Measurements from ENCODE around the gene RPL5.

The RPL5 gene

DNA sequence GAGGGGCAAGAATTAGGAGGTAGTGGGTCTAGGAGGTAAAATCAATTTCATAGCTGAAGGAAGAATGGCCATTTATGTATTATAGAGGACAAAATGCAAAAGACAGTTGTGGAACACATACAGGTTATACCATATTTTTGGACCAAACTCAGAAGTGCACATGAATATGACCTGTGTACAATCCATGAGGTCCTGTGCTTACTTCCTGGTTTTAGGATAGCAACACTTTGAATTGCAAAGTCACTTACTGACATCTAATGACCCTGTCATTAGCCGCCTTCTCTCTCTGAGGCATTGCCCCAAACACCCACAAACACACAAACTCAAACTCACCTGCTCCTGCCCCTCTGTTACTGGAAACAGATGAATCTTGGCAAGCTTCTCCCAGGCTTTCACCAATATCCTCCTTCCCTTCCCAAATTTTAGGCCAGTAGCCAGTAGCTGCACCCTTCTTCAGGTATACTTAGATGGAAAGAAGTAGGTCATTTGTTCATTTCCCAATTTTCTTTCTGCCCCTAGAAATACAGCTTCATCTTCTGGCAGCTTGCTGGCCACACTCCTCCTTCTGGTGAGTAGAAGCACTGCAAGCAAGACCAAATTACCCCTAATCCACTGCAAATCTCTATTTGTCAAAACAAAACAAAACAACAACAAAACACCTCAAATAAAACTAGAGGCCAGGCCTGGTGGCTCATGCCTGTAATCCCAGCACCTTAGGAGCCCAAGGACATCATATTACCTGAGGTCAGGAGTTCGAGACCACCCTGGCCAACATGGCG is 13.7 kb upstream of the RPL5 start:
- no peak overlapping the region for H3K4me3 ChIP-seq (ENCODE audit: low read depth, low read length)
- peak; percentile 8 for DNase-seq (ENCODE audit: low read depth)

DNA sequence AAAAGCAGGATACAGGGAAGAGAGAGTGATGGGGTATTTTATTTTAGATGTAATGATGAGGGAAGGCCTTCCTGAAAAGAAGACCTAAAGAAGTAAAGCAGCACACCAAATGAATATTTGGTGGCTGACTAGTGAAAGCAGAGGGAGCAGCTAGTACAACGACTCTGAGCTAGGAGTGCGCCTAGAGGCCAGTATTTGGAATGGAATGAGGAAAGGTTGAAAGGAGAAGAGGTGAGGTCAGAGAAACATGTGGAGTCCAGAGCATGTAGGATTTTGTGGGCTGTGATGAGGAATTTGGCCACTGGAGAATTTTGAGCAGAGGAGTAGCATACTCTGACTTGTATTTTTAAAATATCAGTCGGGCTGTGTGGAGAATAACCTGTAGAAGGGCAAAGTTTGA is 11.8 kb upstream of the RPL5 start:
- no peak overlapping the region for H3K4me3 ChIP-seq (ENCODE audit: low read depth, low read length)
- DNase-seq (ENCODE audit: low read depth), result no peak

DNA sequence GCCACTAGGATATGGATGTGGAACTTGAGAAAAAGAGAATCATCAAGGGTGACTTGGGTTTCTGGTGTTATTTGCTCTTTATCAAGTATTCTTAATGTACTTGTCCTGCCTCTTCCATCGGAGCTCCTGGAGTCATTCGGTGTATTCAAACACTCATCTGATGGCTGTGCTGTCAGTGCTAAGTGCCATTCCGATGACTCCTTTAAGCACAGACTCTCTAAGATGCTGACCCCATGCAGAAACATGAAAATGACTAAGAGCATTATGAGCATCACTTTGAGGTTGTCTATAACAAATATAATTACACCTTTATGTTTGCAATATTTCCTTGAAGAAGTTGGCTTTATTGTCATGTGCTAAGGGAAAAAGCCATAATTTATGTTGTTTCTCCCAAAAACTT is 11.3 kb upstream of the RPL5 start:
- no peak overlapping the region for H3K4me3 ChIP-seq (ENCODE audit: low read depth, low read length)
- DNase-seq (ENCODE audit: low read depth), result no peak

DNA sequence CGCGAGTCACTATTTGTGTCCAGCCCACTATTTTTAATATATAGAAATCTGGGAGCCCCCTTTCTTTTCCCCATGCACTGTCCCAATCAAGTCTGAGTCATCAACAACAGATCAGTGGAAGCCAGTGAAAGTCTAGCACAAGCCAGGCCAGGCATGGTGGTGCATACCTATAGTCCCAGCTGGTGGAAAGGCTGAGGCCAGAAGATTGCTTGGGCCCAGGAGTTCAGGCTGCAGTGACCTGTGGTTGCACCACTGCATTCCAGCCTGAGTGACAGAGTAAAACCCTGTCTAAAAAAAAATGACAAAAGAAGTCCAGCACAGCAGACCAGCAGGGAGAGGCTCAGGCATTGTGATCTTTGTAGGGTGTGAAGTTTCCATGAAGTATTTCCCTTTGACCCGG is 9.0 kb upstream of the RPL5 start:
- H3K4me3 ChIP-seq (ENCODE audit: low read depth, low read length), result no peak overlapping the region
- DNase-seq (ENCODE audit: low read depth), result peak; percentile 28

DNA sequence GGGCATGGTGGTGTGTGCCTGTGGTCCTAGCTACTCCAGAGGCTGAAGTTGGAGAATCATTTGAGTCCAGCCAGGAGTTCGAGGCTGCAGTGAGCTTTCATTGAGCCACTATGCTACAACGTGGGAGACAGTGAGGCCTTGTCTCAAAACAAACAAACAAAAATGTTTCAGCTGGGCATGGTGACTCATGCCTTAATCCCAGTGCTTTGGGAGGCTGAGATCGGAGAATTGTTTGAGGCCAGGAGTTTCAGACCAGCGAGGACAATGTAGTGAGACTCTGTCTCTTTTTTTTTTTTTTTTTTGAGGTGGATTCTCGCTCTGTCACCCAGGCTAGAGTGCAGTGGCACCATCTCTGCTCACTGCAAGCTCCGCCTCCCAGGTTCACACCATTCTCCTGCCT is 5.0 kb upstream of the RPL5 start:
- H3K4me3 ChIP-seq (ENCODE audit: low read depth, low read length), result no peak overlapping the region
- DNase-seq (ENCODE audit: low read depth), result no peak

DNA sequence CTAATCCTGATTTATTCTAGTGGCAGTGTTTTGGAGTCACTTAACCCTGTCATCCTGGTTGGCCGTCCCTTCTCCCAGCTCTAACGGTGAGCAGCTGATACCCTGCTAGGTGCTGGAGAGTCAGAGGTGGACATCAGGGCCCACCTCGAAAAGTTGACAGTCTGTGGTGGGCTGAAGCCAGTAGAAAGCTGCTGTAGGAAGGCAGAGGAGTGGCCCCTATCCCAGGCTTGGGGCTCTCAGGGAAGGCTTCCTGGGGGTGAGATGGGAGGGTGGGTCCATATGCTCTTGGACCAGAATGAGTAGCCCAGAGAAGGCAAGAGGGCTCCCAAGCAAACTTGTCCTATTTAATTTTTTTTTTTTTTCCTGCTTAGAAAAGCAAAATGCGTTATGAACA is 475 bp upstream of the RPL5 start:
- no peak overlapping the region for H3K4me3 ChIP-seq (ENCODE audit: low read depth, low read length)

DNA sequence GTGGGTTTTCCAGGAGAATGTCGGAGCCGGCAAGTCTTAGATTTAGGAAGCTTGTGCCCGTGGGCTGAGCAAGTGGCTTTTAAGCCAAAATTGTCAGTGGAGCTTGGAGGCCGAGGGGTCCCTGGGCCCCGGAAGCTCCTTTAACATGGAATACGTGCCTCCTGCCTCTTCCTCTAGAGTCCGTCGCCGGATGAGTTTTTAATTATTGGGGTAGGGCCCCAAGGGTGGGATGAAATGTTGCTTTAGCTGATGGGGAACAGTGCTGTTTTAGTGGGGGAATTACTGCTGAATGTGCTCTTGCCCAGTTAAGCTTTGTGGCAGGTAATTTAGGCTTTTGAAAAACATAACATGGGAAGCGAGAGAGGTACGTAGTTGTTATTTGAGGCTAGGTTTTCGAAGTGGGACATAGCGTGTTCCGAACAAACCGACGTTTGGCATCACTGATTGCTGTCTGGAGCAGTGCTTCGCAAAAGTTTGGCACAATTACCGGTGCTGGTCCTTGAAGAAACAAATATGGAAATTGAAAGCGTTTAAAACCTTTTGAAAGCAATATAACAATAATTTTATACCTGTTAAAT is 786 bp downstream of the RPL5 start:
- DNase-seq (ENCODE audit: low read depth), result no peak
- H3K4me3 ChIP-seq (ENCODE audit: low read depth, low read length), result peak overlapping the region; percentile 92

More for the DNA sequence above, 475 bp upstream of the RPL5 start:
- no peak for DNase-seq (ENCODE audit: low read depth)

DNA sequence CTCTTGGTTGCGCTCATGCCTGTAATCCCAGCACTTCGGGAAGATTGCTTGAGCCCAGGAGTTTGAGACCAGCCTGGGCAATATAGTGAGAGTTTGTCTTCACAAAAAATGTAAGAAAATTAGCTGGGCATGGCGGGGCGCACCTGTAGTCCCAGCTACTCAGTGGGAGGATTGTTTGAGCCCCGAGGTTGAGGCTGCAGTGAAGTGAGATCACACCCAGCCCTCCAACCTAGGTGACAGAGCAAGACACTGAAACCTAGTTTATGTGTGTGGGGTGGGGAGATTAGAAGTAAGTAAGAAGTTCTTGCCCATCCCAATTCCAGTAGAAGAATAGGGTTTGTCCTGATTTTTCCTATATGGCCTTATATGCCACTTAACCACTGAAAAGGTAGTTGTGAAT is 2.0 kb downstream of the RPL5 start:
- DNase-seq (ENCODE audit: low read depth), result no peak
- H3K4me3 ChIP-seq (ENCODE audit: low read depth, low read length), result peak overlapping the region; percentile 92

DNA sequence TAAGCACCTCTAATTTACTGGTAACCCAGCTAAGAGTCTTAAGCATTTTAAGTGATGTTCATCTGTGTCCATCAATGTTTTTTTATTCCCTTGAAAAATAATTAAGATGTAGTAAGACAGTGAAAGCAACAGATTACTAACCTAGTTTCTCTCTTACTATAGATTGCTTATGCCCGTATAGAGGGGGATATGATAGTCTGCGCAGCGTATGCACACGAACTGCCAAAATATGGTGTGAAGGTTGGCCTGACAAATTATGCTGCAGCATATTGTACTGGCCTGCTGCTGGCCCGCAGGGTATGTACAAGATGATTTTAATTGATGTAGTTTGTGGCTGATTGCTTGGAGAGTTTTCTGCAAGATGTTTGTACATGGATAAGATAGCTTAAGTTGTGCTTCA is 2.8 kb downstream of the RPL5 start:
- DNase-seq (ENCODE audit: low read depth), result no peak

DNA sequence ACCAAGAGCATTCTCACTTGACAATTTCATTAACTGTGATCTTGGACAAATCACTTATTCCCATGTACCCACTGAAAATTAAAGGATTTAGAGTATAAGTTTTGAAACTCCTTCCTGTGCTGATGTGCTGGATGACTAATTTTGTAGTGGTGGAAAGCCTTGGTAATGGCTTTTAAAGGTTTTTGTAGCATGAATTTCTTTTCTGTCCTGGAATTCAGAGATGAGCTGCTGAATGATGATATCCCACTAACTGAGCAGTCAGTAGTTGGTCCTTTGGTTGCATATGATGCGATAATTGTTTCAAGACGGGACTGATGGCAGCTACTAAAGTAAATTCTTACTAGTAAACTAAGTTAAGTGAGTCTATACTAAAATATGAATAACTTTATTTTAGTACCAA is 5.2 kb downstream of the RPL5 start:
- no peak overlapping the region for H3K4me3 ChIP-seq (ENCODE audit: low read depth, low read length)
- no peak for DNase-seq (ENCODE audit: low read depth)

More for the DNA sequence above, 2.8 kb downstream of the RPL5 start:
- H3K4me3 ChIP-seq (ENCODE audit: low read depth, low read length), result no peak overlapping the region

DNA sequence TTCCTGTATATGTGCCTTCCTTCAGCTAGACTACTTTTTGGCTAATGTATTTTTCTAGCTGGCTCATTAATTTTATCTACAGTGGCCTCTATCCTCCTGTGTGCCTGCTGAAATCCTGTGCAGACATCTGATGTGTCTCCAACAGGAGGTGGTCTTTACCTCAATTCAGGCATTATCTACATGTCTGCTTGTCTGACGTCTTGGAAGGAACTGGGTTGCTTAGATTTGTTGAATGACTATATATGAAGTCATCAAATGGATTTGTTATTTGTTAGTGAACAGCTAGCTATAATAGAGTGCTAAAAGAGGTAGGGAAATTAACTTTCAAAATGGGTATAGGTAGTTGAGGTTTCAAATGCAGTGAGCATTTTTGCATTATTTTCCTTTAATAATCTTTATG is 6.7 kb downstream of the RPL5 start:
- no peak for DNase-seq (ENCODE audit: low read depth)
- no peak overlapping the region for H3K4me3 ChIP-seq (ENCODE audit: low read depth, low read length)

DNA sequence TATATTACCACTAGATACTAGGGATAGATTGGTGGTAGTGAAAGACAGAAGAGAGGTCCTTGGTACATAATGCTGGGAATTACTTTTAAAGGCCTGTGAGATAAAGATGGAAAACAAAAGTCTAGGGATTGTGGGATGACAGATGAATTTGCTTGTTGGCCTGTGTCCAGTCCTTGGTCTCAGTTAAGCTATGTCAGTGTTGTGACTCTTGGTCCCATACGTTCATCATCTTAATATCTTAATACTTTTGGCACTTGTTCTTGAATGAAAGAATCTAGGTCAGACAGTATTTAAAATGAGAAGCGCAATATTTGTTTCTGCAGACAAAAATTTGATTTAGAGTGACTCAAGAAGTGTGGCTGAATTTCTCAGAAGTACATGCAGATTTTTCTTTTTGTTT is 7.6 kb downstream of the RPL5 start:
- no peak overlapping the region for H3K4me3 ChIP-seq (ENCODE audit: low read depth, low read length)
- no peak for DNase-seq (ENCODE audit: low read depth)

DNA sequence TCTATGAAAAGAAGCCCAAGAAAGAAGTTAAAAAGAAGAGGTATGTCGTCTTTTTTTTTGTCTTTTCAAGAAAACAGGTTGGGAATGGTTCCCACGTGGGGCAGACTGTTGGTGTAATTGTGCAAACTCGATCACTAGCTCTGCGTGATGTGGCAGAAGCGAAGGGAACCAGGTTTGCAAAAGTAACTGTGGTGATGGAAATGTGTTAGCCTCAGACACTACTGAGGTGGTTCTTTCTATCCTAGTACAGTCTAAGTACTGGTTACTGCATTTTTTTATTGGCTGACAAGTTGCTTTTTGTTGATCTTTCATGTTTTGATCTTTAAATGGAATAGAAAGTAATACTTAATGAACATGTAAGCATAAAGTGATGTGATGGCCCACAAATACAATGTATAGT is 8.8 kb downstream of the RPL5 start:
- no peak for DNase-seq (ENCODE audit: low read depth)
- no peak overlapping the region for H3K4me3 ChIP-seq (ENCODE audit: low read depth, low read length)

DNA sequence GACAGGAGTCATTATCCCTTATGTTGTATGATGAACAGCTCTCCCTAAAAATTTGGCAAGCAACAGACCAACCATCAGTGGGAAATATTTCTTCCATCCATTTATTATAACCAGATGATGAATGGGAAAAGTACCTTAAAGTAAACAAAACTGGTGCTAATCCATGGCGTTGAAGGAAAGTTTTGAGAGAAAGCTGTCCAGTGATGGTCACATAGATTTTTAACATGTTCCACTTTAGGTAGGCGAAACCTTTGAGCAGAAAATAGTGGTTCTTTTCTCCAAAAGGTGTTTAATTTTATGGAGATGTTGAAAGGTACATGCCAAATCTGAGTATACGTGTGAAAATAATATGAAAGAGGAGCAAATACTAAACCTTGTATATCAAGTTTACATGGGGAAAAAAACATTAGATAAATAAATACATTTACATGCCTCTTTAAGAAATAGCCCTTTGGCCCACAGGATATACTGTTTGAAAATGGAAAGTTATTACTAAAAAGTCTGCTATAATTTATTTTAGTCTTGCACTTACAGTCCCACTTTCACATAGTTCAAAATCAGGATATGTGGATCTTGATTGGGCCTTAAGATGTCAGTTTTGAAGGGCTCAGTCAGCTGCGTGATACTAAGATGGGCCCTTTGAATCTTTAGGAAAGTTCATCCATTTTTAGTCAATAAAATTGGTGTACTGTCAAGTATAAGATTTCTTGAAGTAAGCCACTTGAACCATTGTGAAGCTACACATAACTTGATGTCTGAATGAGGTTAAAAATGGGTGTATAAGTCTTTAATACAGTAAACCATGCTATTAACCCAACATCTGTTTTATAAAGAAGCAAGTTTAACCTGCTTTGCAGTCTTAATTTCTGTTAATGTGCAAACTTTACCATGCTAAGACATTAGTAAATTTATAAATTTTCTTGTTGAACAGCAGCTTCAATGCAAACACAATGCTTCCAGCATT is 10.5 kb downstream of the RPL5 start:
- DNase-seq (ENCODE audit: low read depth), result no peak
- H3K4me3 ChIP-seq (ENCODE audit: low read depth, low read length), result no peak overlapping the region

DNA sequence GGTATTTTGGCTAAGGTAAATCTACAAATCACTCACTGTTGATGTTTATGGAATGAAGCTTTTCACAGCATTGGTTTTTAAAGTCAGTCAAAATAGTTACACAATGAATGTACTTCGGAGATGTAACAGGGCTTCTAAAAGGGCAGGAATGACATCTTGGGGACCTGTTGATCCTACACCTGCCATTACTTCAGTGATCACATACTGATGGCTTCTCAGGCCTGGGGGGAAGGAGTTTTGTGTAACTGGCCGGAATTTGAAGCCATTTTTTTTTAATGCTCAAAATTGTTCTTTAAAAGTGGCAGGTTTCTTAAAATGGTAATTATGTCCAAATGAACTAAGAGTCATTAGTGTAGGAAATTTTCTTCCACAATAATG is 11.2 kb downstream of the RPL5 start:
- no peak overlapping the region for H3K4me3 ChIP-seq (ENCODE audit: low read depth, low read length)
- DNase-seq (ENCODE audit: low read depth), result no peak

DNA sequence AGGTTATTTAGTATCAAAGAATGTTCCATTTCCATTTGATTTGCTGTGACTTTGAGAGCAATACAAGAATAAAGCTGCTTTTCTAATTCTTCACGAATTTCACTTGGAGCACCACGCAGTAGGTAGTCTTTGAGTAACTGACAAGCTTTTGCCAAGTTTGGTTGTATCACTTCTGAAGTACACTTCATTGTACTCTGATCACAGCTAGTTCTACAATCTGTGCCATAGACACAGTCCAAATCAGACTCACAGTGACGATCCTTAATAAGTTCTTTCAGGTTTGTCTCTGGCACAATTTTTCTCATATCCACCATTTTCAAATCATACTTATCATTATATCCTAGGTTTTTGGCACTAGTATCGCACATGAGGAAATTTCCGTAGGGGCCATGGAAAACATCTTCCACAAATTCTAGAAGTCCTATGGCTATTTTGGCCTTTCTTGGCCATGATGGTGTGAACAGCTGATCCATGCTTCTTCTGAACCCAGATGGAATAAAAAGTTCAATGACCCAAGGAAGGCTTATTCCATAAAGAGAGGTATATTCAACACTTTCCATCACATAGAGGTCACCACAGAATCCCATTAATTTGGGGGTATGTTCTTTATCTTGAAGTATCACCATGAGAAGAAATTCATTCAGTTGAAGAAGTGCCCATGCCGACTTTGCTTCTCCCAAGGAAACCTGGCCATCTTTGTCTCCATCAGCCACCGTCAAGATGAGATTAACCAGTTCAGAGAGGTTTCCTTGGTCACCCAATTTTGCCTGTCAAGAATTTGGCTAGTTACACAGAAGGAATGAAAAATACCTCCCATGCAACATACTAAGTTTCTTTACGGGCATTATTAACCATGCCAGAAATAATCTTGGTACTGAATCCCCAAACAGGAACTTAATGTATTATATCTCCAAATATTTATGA is 11.9 kb downstream of the RPL5 start:
- no peak for DNase-seq (ENCODE audit: low read depth)
- H3K4me3 ChIP-seq (ENCODE audit: low read depth, low read length), result no peak overlapping the region

DNA sequence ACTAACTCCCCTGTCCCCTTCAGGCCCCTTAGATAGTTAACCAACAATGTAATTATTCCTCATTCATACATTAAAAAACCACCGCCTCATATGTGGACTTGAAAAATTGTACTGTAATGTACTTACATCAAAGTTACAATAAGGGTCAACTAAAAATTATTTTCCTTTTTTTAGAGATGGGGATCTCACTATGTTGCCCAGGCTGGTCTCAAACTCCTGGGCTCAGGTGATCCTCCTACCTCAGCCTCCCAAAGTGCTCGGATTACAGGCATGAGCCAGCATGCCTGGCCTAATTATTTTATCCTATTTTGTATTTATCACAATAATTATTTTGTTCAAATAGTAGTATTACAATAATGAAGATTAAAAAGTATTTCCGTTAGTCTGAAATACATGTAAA is 12.6 kb downstream of the RPL5 start:
- H3K4me3 ChIP-seq (ENCODE audit: low read depth, low read length), result no peak overlapping the region
- no peak for DNase-seq (ENCODE audit: low read depth)

DNA sequence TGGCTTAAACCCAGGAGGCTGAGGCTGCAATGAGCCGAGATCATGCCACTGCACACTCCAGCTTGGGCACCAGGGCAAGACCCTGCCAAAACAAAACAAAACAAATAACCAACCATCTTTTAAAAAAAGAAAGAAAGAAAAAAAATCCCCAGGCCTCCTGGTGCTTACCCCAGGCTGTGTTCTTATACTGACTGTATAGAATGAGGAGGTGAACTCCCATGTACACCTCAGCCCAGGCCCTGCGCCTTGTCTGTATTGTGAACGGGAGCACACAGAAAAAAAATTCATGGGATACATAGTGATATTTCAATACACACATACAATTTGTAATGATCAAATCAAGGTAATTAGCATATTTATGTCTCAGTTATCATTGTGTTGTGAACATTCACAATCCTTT is 14.1 kb downstream of the RPL5 start:
- H3K4me3 ChIP-seq (ENCODE audit: low read depth, low read length), result no peak overlapping the region
- no peak for DNase-seq (ENCODE audit: low read depth)

DNA sequence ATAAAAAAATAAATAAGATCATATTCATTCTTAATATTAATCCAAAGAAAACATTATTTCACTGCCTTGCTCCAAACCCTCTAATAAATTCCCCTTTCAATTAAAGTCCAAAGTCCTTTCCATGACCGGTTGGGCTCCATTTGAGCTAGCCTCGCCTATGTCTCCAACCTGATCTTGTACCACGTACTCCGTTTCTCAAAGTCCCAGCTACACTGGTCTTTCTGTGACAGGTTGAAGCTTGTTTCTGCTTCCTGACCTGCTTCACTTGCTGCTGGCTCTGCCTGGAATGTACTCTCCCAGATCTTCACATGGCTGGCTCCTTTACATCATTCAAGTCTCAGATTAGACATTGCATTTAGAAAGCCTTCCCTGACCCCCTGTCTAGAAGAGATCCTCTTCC is 16.4 kb downstream of the RPL5 start:
- H3K4me3 ChIP-seq (ENCODE audit: low read depth, low read length), result no peak overlapping the region
- DNase-seq (ENCODE audit: low read depth), result no peak

Data from skeletal muscle cell (primary cell).